Activated naive CD4-positive, alpha-beta T cell treated with anti-CD3 and anti-CD28 coated beads for 36 hours (primary cell): ENCODE data around the gene MEN1. TPM values are rescaled to one million over a fixed set of nuclear protein-coding genes. Genes with fewer than 3 reads are reported as not detected.

Experiments
- CTCF ChIA-PET: fragments of 350-600 bp; sonication (Branson Sonifier 250); formaldehyde crosslinking; loops from one replicate; lab custom pipeline; 2021; ENCODE audit warnings: antibody characterized with exemption; lab: Charles Lee
- DNase-seq: peaks from one replicate; pipeline ENCODE4 v3.0.0-alpha.2; 2020
- H3K27ac Mint-ChIP-seq: one replicate; pipeline ENCODE4 v1.8.0; 2021; ENCODE audit warnings: mild to moderate bottlenecking, mixed read lengths
- H3K27me3 Mint-ChIP-seq: one replicate; pipeline ENCODE4 v1.8.0; 2021; ENCODE audit warnings: low read depth, mixed read lengths
- H3K36me3 Mint-ChIP-seq: one replicate; pipeline ENCODE4 v1.8.0; 2021; ENCODE audit warnings: low read depth, mixed read lengths
- H3K4me1 Mint-ChIP-seq: one replicate; pipeline ENCODE4 v1.8.0; 2021; ENCODE audit warnings: low read depth, mixed read lengths
- H3K4me3 Mint-ChIP-seq: one replicate; pipeline ENCODE4 v1.8.0; 2021; ENCODE audit warnings: mild to moderate bottlenecking, moderate library complexity, mixed read lengths
- H3K9me3 Mint-ChIP-seq: one replicate; pipeline ENCODE4 v1.8.0; 2021; ENCODE audit warnings: mixed read lengths
- intact Hi-C: fragments of 100-400 bp; cut with micrococcal nuclease; formaldehyde crosslinking; loops from one replicate; pipeline ENCODE4 v1.15.1; 2023
- total RNA-seq, 2 experiments: library from RNA; stranded (reverse); gene quantifications; one replicate each; pipeline ENCODE4 v1.2.3, GENCODE V29; 2021

Gene MEN1
- total RNA-seq, 2 experiments from 2014 or later, result 23.9 TPM

DNA sequence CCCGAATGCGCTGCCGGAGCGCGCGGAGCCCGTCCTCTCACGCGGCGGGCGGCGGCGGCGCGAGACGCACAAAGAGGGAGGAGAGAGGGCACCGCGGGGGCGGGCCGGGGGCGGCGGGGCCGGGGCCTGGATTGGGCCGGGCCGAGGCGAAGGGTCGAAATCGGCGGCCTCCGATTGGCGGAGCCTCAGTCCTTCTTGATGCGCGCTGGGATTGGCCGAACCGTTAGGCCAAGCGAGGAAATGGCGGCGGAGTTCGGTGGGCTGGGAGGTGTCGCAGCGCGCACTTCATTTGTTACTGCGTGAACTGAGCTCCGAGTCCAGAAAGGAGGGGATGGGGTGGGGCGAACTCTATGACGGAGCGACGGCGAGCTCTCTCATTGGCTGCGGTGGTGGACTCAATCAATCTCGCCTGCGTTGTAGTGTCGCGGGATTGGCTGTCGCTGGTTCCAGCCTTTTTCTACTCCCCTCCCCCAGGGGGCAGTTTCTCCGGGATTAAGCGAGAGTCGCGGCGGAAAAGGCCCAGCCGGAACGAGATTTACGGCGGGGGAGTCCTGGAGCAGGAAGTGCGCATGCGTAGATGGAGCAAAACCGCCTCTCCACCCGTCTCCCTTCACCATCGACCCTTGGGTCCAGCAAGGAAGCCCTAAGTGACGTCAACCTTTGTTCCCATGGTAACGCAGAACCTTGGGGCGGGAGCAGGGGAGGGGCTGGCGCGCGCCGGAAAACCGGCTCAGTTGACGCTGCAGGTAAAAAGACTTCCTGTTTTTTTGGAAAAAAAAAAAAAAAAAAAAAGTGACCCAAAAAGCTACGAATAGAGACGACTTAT, 31.7 kb downstream of the MEN1 start, which contains the start of gene SF1:
TSS of gene SF1 (minus strand) at position 70 of the 826 bp plus-strand sequence. CDS start 150 bp downstream, outside the sequence.
- CTCF ChIA-PET, result interaction anchor here (0.6 to 1.1 kb wide), 5 partner anchors 9 to 56 kb away, joined by 3 read pairs; no protein-coding TSS in a partner anchor
- peak; percentile 100 for DNase-seq
- Mint-ChIP-seq H3K4me1 (peaks cover 53% of the 10 kb centered on the region), H3K9me3 (no peaks in the 10 kb centered on the region), H3K27me3 (no peaks in the 10 kb centered on the region), H3K36me3 (peaks cover 43% of the 10 kb centered on the region), H3K27ac (peak within 1 kb of the TSS; percentile 99), H3K4me3 (peak within 1 kb of the TSS; percentile 92)
- intact Hi-C loops, result loop anchor here (1.0 to 5.0 kb wide), 15 partner anchors 14 to 719 kb away; partner anchors contain the start of genes ARL2, ATG2A, CCDC88B and EHD1

DNA sequence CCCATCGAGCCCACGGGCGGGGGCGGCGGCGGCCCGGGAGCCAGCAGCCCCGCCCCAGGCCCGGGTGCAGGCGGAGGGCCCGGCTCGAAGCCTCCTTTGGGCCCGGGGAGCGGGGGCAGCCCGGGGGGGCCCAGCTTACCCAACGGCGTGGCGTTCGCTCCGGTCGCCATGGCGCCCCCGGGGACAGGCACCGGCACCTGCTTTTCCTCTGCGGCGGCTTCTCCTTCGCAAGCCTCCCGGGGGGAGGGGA, 32.2 kb downstream of the MEN1 start:
- H3K4me1 Mint-ChIP-seq, result peaks cover 58% of the 10 kb centered on the region
- H3K36me3 Mint-ChIP-seq, result peaks cover 49% of the 10 kb centered on the region
- peak overlapping the region; percentile 85 for H3K4me3 Mint-ChIP-seq
- no peak for DNase-seq
- intact Hi-C loops, result loop anchor here (1.0 to 5.0 kb wide), 14 partner anchors 13 to 719 kb away; partner anchors contain the start of genes ARL2, ATG2A, CCDC88B and EHD1
- no peaks in the 10 kb centered on the region for H3K27me3 Mint-ChIP-seq
- CTCF ChIA-PET, result interaction anchor here (0.6 to 1.1 kb wide), 3 partner anchors 10 to 56 kb away, joined by 3 read pairs; no protein-coding TSS in a partner anchor
- H3K27ac Mint-ChIP-seq, result peak overlapping the region; percentile 99
- no peaks in the 10 kb centered on the region for H3K9me3 Mint-ChIP-seq

GRCh38 chr11:64777449-64778222, 32.7 kb downstream of the MEN1 start:
- H3K4me3 Mint-ChIP-seq, result peak overlapping the region; percentile 92
- H3K36me3 Mint-ChIP-seq, result peaks cover 54% of the 10 kb centered on the region
- peak; percentile 79 for DNase-seq
- intact Hi-C loops, result loop anchor here (1.0 to 5.0 kb wide), 14 partner anchors 13 to 720 kb away; partner anchors contain the start of genes ARL2, ATG2A, CCDC88B and EHD1
- peak overlapping the region; percentile 83 for H3K27ac Mint-ChIP-seq
- no peaks in the 10 kb centered on the region for H3K9me3 Mint-ChIP-seq
- no peaks in the 10 kb centered on the region for H3K27me3 Mint-ChIP-seq
- CTCF ChIA-PET, result interaction anchor here (0.6 to 1.2 kb wide), 2 partner anchors 26 to 30 kb away, joined by 3 read pairs; no protein-coding TSS in a partner anchor
- H3K4me1 Mint-ChIP-seq, result peaks cover 63% of the 10 kb centered on the region

DNA sequence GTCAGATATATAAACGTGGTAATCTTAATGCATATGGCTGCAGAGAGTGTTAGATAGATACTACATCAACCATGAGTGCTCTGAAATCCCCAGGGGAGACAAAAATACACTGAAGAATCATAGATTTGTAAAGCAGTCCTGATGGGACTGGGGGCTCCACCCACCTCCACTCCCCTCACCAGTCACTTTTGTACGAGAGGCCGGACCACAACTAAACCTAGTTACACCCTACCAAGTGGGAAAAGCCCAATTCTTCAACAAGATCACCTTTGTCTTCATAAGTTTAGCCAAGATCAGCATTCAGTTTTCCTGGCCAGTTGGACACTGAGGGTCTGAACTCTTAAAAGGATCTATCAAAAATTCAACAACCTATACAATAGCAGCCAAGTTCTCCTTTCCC, 33.5 kb downstream of the MEN1 start:
- Mint-ChIP-seq H3K4me3 (peak overlapping the region; percentile 92), H3K27me3 (no peaks in the 10 kb centered on the region), H3K9me3 (no peaks in the 10 kb centered on the region), H3K27ac (peak overlapping the region; percentile 83), H3K36me3 (peaks cover 60% of the 10 kb centered on the region), H3K4me1 (peaks cover 69% of the 10 kb centered on the region)
- CTCF ChIA-PET, result interaction anchor here (1.1 to 1.9 kb wide), 5 partner anchors 9 to 33 kb away, joined by 3 to 9 read pairs (median 5); partner anchors contain the start of gene RASGRP2
- no peak for DNase-seq
- intact Hi-C loops, result loop anchor here (5.0 kb wide), 4 partner anchors 235 to 720 kb away; partner anchors contain the start of genes ARL2, CCDC88B, MALAT1 and STIP1

- no peak for DNase-seq
- Mint-ChIP-seq H3K9me3 (no peaks in the 10 kb centered on the region), H3K4me1 (peaks cover 74% of the 10 kb centered on the region), H3K36me3 (peaks cover 64% of the 10 kb centered on the region), H3K27ac (peak overlapping the region; percentile 83), H3K27me3 (no peaks in the 10 kb centered on the region), H3K4me3 (peak overlapping the region; percentile 92)
- intact Hi-C loops, result loop anchor here (5.0 kb wide), 4 partner anchors 236 to 721 kb away; partner anchors contain the start of genes ARL2, CCDC88B, MALAT1 and STIP1
- CTCF ChIA-PET, result interaction anchor here (1.0 to 1.9 kb wide), 6 partner anchors 8 to 88 kb away, joined by 3 to 9 read pairs (median 4); partner anchors contain the start of gene RASGRP2
Measured at GRCh38 chr11:64776425-64776824, 33.9 kb downstream of the MEN1 start.

DNA sequence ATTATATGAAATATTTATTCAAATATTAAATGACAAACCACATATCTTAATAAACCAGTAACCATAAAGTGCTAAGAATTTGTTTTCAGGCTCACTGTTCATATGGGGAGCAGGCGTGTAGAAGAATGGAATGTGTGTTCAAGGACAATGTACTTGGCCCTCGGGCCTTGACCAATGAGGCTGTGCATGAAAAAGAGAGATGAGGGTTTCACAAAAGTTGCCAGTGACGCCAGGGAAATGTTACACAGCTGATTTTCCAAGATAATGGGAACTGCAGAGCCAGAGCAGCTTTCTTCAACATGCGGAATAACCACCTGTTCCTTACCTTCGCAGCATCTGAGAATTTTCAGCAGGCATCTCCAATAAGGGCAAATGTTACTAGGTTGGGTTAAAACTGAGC, 36.2 kb downstream of the MEN1 start:
- Mint-ChIP-seq H3K27ac (peak overlapping the region; percentile 83), H3K4me3 (no peak overlapping the region)

GRCh38 chr11:64772303-64773018, 37.9 kb downstream of the MEN1 start:
- Mint-ChIP-seq H3K36me3 (peaks cover 90% of the 10 kb centered on the region), H3K4me3 (peak overlapping the region; percentile 43), H3K27ac (peak overlapping the region; percentile 95), H3K4me1 (peaks cover 96% of the 10 kb centered on the region), H3K9me3 (no peaks in the 10 kb centered on the region), H3K27me3 (no peaks in the 10 kb centered on the region)
- DNase-seq, result no peak
- CTCF ChIA-PET, result interaction anchor here (0.6 to 1.2 kb wide), 7 partner anchors 9 to 455 kb away, joined by 3 to 8 read pairs (median 4); partner anchors contain the start of genes PRDX5, PYGM, RASGRP2 and TRMT112
- intact Hi-C loops, result loop anchor here (1.0 kb wide), 1 partner anchor 8 kb away; no protein-coding TSS in a partner anchor

More for the DNA sequence above, 36.2 kb downstream of the MEN1 start:
- Mint-ChIP-seq H3K4me1 (peaks cover 80% of the 10 kb centered on the region), H3K9me3 (no peaks in the 10 kb centered on the region), H3K36me3 (peaks cover 79% of the 10 kb centered on the region), H3K27me3 (no peaks in the 10 kb centered on the region)
- intact Hi-C loops, result no loop called here
- no peak for DNase-seq
- CTCF ChIA-PET, result interaction anchor here (1.0 kb wide), 1 partner anchor 240 kb away, joined by 4 read pairs; no protein-coding TSS in a partner anchor

GRCh38 chr11:64771861-64772260, 38.5 kb downstream of the MEN1 start:
- CTCF ChIA-PET, result interaction anchor here (0.8 to 1.2 kb wide), 5 partner anchors 9 to 83 kb away, joined by 3 to 7 read pairs (median 4); partner anchors contain the start of genes PYGM and RASGRP2
- Mint-ChIP-seq H3K36me3 (peaks cover 90% of the 10 kb centered on the region), H3K9me3 (no peaks in the 10 kb centered on the region), H3K4me3 (peak overlapping the region; percentile 43), H3K27ac (peak overlapping the region; percentile 95), H3K27me3 (no peaks in the 10 kb centered on the region), H3K4me1 (peaks cover 98% of the 10 kb centered on the region)
- no peak for DNase-seq
- intact Hi-C loops, result loop anchor here (1.0 kb wide), 1 partner anchor 8 kb away; no protein-coding TSS in a partner anchor

DNA sequence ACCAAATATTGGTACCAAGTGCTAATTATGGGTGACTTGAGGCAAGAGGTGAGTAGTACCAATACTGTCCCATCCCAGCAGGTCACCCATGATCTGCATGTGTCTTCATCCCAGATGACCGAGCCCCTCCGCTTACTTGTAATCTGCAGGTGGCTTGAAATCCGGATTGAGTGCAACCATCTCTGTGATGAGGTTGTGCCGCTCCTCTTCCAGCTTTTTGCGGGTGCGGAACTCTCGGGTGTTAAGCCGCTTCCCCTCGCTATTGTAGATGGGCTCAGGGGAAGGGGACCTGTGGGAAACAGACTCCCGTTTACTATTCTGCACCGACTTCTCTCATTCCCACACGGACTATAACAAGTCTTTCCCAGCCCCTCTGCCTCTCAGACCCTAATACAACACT, 40.2 kb downstream of the MEN1 start:
- intact Hi-C loops, result no loop called here
- Mint-ChIP-seq H3K4me1 (peaks cover 94% of the 10 kb centered on the region), H3K36me3 (peaks cover 84% of the 10 kb centered on the region), H3K27me3 (no peaks in the 10 kb centered on the region), H3K4me3 (no peak overlapping the region), H3K9me3 (no peaks in the 10 kb centered on the region), H3K27ac (peak overlapping the region; percentile 95)
- CTCF ChIA-PET, result interaction anchor here (0.5 to 2.3 kb wide), 2 partner anchors 10 to 471 kb away, joined by 3 to 6 read pairs; partner anchors contain the start of gene PYGM
- no peak for DNase-seq

DNA sequence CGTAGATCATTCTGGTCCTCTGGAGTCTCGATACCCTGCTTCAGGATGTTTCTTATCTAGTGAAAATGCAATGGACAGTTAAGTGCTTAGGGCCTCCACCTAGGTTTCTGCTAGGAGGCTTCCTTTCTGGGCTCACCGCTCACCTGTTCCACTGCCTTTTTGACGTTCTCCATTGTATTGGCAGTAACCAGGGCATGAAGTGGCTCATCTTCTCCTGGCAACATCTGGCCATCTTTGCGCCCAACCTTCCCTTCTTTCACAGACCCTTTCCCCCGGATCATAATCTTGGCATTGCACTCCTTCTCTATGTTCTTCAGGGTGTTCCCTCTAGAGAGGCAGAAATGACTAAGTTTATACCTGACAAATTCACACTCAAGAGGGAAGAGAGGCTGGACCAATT, 41.1 kb downstream of the MEN1 start:
- no peaks in the 10 kb centered on the region for H3K27me3 Mint-ChIP-seq
- peaks cover 94% of the 10 kb centered on the region for H3K4me1 Mint-ChIP-seq
- intact Hi-C loops, result no loop called here
- no peak overlapping the region for H3K4me3 Mint-ChIP-seq
- CTCF ChIA-PET, result interaction anchor here (2.3 kb wide), 1 partner anchor 10 kb away, joined by 6 read pairs; the partner anchor contains the start of gene PYGM
- no peak for DNase-seq
- peaks cover 84% of the 10 kb centered on the region for H3K36me3 Mint-ChIP-seq
- peak overlapping the region; percentile 89 for H3K27ac Mint-ChIP-seq
- H3K9me3 Mint-ChIP-seq, result no peaks in the 10 kb centered on the region

GRCh38 chr11:64768300-64768694, 42.1 kb downstream of the MEN1 start:
- H3K4me1 Mint-ChIP-seq, result peaks cover 96% of the 10 kb centered on the region
- intact Hi-C loops, result no loop called here
- H3K4me3 Mint-ChIP-seq, result no peak overlapping the region
- H3K9me3 Mint-ChIP-seq, result no peaks in the 10 kb centered on the region
- CTCF ChIA-PET, result interaction anchor here (0.7 to 2.3 kb wide), 6 partner anchors 8 to 84 kb away, joined by 3 to 8 read pairs (median 4); partner anchors contain the start of gene PYGM
- H3K27me3 Mint-ChIP-seq, result no peaks in the 10 kb centered on the region
- no peak for DNase-seq
- peaks cover 84% of the 10 kb centered on the region for H3K36me3 Mint-ChIP-seq
- peak overlapping the region; percentile 89 for H3K27ac Mint-ChIP-seq
